Thyroid gland (tissue), 4 donors: ENCODE measurements around the gene AMPD3. TPM values are rescaled to one million over a fixed set of nuclear protein-coding genes. Genes with fewer than 3 reads are reported as not detected.

Experiments used
- DNase-seq, 2 donors: peaks; one replicate each; pipeline ENCODE4 v3.0.0-alpha.2; 2019
- H3K27ac ChIP-seq, 3 donors: fragments of 200-600 bp; sonication (generic); 1 replicate in 2 of 3; 2 replicates in 1 of 3; pipeline ENCODE4 v1.5.1; 2016 to 2019; ENCODE audit warnings: mild to moderate bottlenecking in 1 of 3, moderate library complexity in 1 of 3
- H3K27me3 ChIP-seq: fragments of 200-600 bp; sonication (generic); one replicate; pipeline ENCODE4 v1.5.1; 2019
- H3K36me3 ChIP-seq, 2 donors: fragments of 200-600 bp; sonication (generic); one replicate each; pipeline ENCODE4 v1.5.1; 2016 to 2019
- H3K4me1 ChIP-seq, 2 donors: fragments of 200-600 bp; sonication (generic); one replicate each; pipeline ENCODE4 v1.5.1; 2017 to 2019
- H3K4me3 ChIP-seq, 3 donors: fragments of 200-600 bp; sonication (generic); replicated peaks in 1 of 3; 1 replicate in 2 of 3; 2 replicates in 1 of 3; pipeline ENCODE4 v1.5.1; 2016; ENCODE audit warnings: mild to moderate bottlenecking in 1 of 3
- H3K9me3 ChIP-seq: fragments of 200-600 bp; sonication (generic); one replicate; pipeline ENCODE4 v1.5.1; 2017
- CTCF ChIP-seq, 6 experiments: fragments of 200-600 bp in 3 of 6; fragments of 450-650 bp in 3 of 6; sonication (generic) in 3 of 6; IDR thresholded peaks; one replicate each; pipeline ENCODE4 v1.5.1; 2016 to 2019; ENCODE audit warnings: antibody characterized with exemption in 6 of 6, mild to moderate bottlenecking in 2 of 6, inconsistent platforms in 1 of 6, moderate library complexity in 1 of 6
- POLR2A ChIP-seq, 2 donors: fragments of 450-650 bp; IDR thresholded peaks; one replicate each; pipeline ENCODE4 v1.6.1; 2017; ENCODE audit warnings: antibody characterized with exemption in 2 of 2, mild to moderate bottlenecking in 2 of 2, moderate library complexity in 1 of 2
- WGBS, 2 donors: methylation state at CpG; one replicate each; pipeline ENCODE4 v1.1.5; 2017; 5-methylcytosine and 5-hydroxymethylcytosine counted together
- intact Hi-C: fragments of 100-400 bp; cut with DNase I; formaldehyde crosslinking; loops from one replicate; pipeline ENCODE4 v1.15.1; 2023
- total RNA-seq, 4 donors: library from RNA; depleted of rRNA; stranded (reverse); fragments of >200 nt; gene quantifications; one replicate each; pipeline ENCODE4 v1.2.3, GENCODE V29; 2016

AMPD3 gene
- total RNA-seq, 4 donors from 2014 or later: 3.8 to 13.0 (median 7.6) TPM

DNA sequence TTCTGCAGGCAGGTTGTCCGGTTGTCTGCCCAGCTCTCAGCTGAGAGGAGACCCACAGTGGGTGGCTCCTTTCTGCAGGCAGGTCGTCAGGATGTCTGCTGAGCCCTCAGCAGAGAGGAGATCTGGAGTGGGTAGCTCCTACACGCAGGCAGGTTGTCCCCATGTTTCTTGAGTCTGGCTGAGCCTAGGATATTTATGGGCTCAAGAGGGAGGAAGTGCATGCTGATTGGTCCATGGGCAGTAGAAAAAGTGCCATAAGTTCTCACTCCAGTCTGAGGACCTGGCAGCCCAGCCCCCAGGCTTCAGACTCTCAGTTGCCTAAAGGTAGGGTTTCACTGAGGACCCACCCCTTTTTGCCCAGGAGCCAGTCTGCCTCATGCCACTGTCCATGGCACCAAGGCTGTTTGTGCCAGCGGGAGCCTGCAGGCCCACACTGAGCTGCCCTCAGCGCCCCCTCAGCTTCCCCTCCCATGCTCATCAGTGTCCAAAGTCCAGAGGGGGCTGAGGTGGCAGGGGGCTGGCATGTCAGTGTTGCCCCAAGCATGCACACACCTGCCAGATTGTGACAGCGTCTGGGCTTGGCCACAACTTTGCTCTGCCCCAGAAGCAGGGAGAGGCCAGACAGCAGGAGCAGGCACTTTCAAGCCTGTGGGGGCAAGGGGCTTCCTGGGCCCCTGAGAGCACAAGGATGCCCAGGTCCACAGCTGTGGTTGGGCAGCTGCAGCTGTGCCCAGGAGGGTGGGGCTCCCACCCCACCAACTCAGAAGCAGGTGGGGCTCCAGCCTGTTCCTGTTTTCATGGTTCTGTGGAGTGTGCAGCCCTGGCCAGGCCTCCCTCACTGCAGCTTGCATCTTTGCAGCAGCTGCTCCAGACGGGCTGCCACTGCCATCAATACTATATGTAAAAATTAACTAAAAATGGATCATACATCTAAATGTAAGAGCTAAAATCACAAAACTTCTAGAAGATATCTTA lies 89.7 kb downstream of the AMPD3 start:
- DNase-seq: no peak
- H3K36me3 ChIP-seq: no peaks in the 10 kb centered on the region
- no peaks in the 10 kb centered on the region for H3K27me3 ChIP-seq
- no peak overlapping the region for H3K4me3 ChIP-seq
- H3K4me1 ChIP-seq: peaks cover 4 to 5% of the 10 kb centered on the region in 2 donors
- intact Hi-C loops: no loop called here
- no peaks in the 10 kb centered on the region for H3K9me3 ChIP-seq
- no peak overlapping the region for H3K27ac ChIP-seq
- 83 to 88% methylated on average over 5 to 6 of the region's 7 CpGs for WGBS, 2 donors
- TF ChIP-seq CTCF (IDR thresholded peaks at IDR 0.05) (no peak), POLR2A (IDR thresholded peaks at IDR 0.05) (no peak)

GRCh38 chr11:10550503-10551289 lies 95.6 kb downstream of the AMPD3 start:
- 85 to 91% methylated on average over 3 of the region's 3 CpGs for WGBS, 2 donors

DNA sequence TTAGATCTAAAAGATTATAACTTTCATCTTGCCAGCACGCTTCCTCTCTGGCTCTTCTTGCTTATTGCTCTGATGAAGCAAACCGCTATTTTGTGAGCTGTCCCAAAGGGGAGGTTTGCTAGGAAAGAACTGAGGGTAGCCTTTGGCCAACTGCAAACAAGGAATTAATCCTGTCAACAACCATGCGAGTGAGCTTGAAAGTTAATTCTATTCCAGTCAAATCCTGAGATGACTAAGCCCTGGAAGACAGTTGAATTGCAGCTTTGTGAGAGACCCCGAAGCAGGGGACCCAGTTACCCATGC lies 96.2 kb downstream of the AMPD3 start:
- Histone ChIP-seq H3K27ac (no peak overlapping the region), H3K27me3 (no peaks in the 10 kb centered on the region), H3K36me3 (no peaks in the 10 kb centered on the region), H3K9me3 (no peaks in the 10 kb centered on the region), H3K4me1 (no peaks in the 10 kb centered on the region), H3K4me3 (no peak overlapping the region)
- intact Hi-C loops: no loop called here
- WGBS, 2 donors: 69 to 86% methylated on average over 4 of the region's 4 CpGs
- TF ChIP-seq CTCF (IDR thresholded peaks at IDR 0.05) (no peak), POLR2A (IDR thresholded peaks at IDR 0.05) (no peak)
- no peak for DNase-seq

More at GRCh38 chr11:10550503-10551289, 95.6 kb downstream of the AMPD3 start:
- TF ChIP-seq CTCF (IDR thresholded peaks at IDR 0.05) (no peak), POLR2A (IDR thresholded peaks at IDR 0.05) (no peak)
- H3K27ac ChIP-seq: no peak overlapping the region
- H3K27me3 ChIP-seq: no peaks in the 10 kb centered on the region
- H3K36me3 ChIP-seq: no peaks in the 10 kb centered on the region
- H3K4me3 ChIP-seq: no peak overlapping the region
- H3K4me1 ChIP-seq: no peaks in the 10 kb centered on the region
- no peaks in the 10 kb centered on the region for H3K9me3 ChIP-seq
- DNase-seq: no peak
- intact Hi-C loops: no loop called here

DNA sequence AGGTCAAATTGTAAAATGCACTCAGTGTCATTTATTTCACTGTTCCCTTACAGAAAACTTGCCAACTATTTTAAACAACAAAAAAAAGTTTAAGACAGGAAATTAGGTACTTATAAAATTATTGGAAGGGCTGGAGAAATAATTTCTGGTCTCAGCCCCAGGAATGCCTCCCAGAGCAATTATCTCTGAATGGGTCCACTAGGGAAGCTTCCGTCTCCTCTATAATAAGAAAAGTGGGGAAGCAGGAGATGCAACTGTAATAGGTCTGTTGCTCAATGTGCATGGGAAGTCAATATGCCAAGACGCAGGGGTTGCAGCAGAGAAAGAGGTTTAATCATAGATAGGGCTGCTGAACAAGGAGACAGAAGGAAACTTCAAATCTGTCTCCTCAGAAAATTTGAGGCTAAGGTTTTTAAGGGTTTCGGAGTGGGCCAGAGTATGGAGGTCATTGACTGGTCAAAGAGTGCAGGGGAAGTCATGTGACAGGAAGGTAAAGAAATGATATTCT lies 96.8 kb downstream of the AMPD3 start:
- 92 to 97% methylated on average over 3 of the region's 3 CpGs for WGBS, 2 donors
- no peak for DNase-seq
- H3K9me3 ChIP-seq: no peaks in the 10 kb centered on the region
- H3K4me1 ChIP-seq: no peaks in the 10 kb centered on the region
- H3K4me3 ChIP-seq: no peak overlapping the region
- no peaks in the 10 kb centered on the region for H3K27me3 ChIP-seq
- TF ChIP-seq POLR2A (IDR thresholded peaks at IDR 0.05): no peak
- TF ChIP-seq CTCF (IDR thresholded peaks at IDR 0.05): no peak
- intact Hi-C loops: no loop called here
- H3K36me3 ChIP-seq: no peaks in the 10 kb centered on the region
- no peak overlapping the region for H3K27ac ChIP-seq
